ENCODE data around the gene PGAM5.

GRCh38 chr12:132740313-132740646 is 29.6 kb downstream of the PGAM5 start:
- TF ChIP-seq GATA3 (IDR thresholded peaks at IDR 0.05; ENCODE audit: low read depth, low read length) (no peak), GATA2 (IDR thresholded peaks at IDR 0.05; ENCODE audit: low read depth, low read length) (no peak)

All from SH-SY5Y (cell line).